T-cell (primary cell): Measurements from ENCODE around the gene MAOA. TPM values are rescaled to one million over a fixed set of nuclear protein-coding genes. Genes with fewer than 3 reads are reported as not detected.

Experiments
- ATAC-seq, 4 experiments: fragments of 200-7000 bp in 3 of 4; fragments of 150-1000 bp in 1 of 4; cut with Tn5 transposase; replicated peaks in 1 of 4; 1 replicate in 3 of 4; 2 replicates in 1 of 4; pipeline ENCODE4 v1.10.0; 2021; ENCODE audit warnings: moderate library complexity in 3 of 4, mild to moderate bottlenecking in 2 of 4, moderate number of reproducible peaks in 1 of 4
- CTCF ChIA-PET, 2 donors: fragments of 300-600 bp; sonication (Branson Sonifier 250); formaldehyde crosslinking; loops; one replicate each; lab custom pipeline; 2022; ENCODE audit warnings: antibody characterized with exemption in 2 of 2; lab: Charles Lee
- POLR2A ChIA-PET, 2 donors: fragments of 300-600 bp; sonication (Branson Sonifier 250); formaldehyde crosslinking; loops; one replicate each; lab custom pipeline; 2022; ENCODE audit warnings: antibody characterized with exemption in 2 of 2; lab: Charles Lee
- DNase-seq, 35 experiments: peaks; one replicate each; pipeline versions ENCODE4 v3.0.0 to v3.0.0-alpha.2; 2013 to 2023
- H3K27ac ChIP-seq: one replicate; pipeline ENCODE4 v1.5.1; 2013; ENCODE audit warnings: low read length
- H3K27me3 ChIP-seq, 2 experiments: replicated peaks in 1 of 2; 1 replicate in 1 of 2; 2 replicates in 1 of 2; pipeline versions ENCODE4 v1.6.1 to v1.7.0; 2013; ENCODE audit warnings: low read length in 1 of 2, mixed read lengths in 1 of 2; ENCODE audit not compliant: control insufficient read depth in 2 of 2, insufficient read depth in 2 of 2; ENCODE audit errors: extremely low read depth in 1 of 2
- H3K36me3 ChIP-seq, 2 donors: 1 replicate in 1 of 2; 2 replicates in 1 of 2; pipeline versions ENCODE4 v1.6.1 to v1.7.0; 2013; ENCODE audit warnings: low read length in 1 of 2; ENCODE audit not compliant: control insufficient read depth in 2 of 2, insufficient read depth in 1 of 2; ENCODE audit errors: extremely low read depth in 1 of 2
- H3K4me1 ChIP-seq, 2 experiments: 1 replicate in 1 of 2; 2 replicates in 1 of 2; pipeline versions ENCODE4 v1.6.1 to v1.7.0; 2013; ENCODE audit warnings: low read length in 2 of 2, mixed read lengths in 1 of 2; ENCODE audit not compliant: insufficient read depth in 2 of 2, control insufficient read depth in 1 of 2; ENCODE audit errors: extremely low read depth in 1 of 2
- H3K4me3 ChIP-seq, 2 donors: 1 replicate in 1 of 2; 2 replicates in 1 of 2; pipeline versions ENCODE4 v1.5.1 to v1.7.0; 2013; ENCODE audit warnings: mild to moderate bottlenecking in 2 of 2, low read length in 1 of 2, moderate library complexity in 1 of 2; ENCODE audit not compliant: control insufficient read depth in 1 of 2; ENCODE audit errors: extremely low read depth in 1 of 2
- H3K9me3 ChIP-seq: 2 replicates; pipeline ENCODE4 v1.7.0; 2013
- H3K27ac Mint-ChIP-seq, 2 donors: one replicate each; pipeline ENCODE4 v1.8.0; 2020 to 2021; ENCODE audit warnings: mild to moderate bottlenecking in 2 of 2, mixed read lengths in 2 of 2
- H3K27me3 Mint-ChIP-seq, 2 donors: one replicate each; pipeline ENCODE4 v1.8.0; 2021 to 2022; ENCODE audit warnings: mixed read lengths in 2 of 2
- H3K36me3 Mint-ChIP-seq: one replicate; pipeline ENCODE4 v1.8.0; 2021; ENCODE audit warnings: mixed read lengths
- H3K4me1 Mint-ChIP-seq, 3 donors: one replicate each; pipeline ENCODE4 v1.8.0; 2020 to 2022; ENCODE audit warnings: mixed read lengths in 3 of 3, mild to moderate bottlenecking in 1 of 3
- H3K4me3 Mint-ChIP-seq, 3 donors: one replicate each; pipeline ENCODE4 v1.8.0; 2020 to 2022; ENCODE audit warnings: mild to moderate bottlenecking in 3 of 3, mixed read lengths in 3 of 3, moderate library complexity in 3 of 3
- H3K9me3 Mint-ChIP-seq, 3 donors: one replicate each; pipeline ENCODE4 v1.8.0; 2020 to 2022; ENCODE audit warnings: mixed read lengths in 3 of 3
- WGBS: methylation state at CpG from one replicate; pipeline ENCODE4 v1.1.5; 2013; ENCODE audit warnings: missing lambda C conversion rate; ENCODE audit not compliant: insufficient coverage; 5-methylcytosine and 5-hydroxymethylcytosine counted together
- total RNA-seq, 35 experiments: library from RNA in 6 of 35; stranded (reverse) in 6 of 35; fragments of 120-200 nt in 1 of 35; gene quantifications; one replicate each; pipeline versions ENCODE4 v1.2.1 to v1.2.4 and lab custom pipeline; 2013 to 2026

MAOA gene
- total RNA-seq, 5 donors from 2014 or later (not counting 1 experiment from before 2014, with no cell fraction given), result 0.08 to 0.55 (median 0.37) TPM; not detected in 1

DNA sequence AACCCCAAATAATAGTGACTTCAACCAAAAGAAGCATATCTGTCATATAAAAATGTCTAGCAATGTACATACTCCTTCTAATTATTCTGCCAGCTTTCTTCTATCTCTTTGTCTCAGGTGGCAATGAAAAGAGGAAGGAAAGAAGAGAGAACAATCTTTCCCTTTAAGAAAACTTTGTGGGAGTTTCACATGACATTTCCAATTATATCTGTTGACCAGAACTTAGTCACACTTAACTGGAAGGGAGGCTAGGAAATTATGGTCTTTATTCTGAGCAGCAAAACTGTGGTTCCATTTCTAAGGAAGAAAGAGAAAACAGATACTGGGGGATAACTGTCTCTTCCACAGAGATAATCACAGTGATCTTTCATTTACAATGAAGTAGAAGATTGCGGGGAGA lies 12.9 kb upstream of the MAOA start:
- no peak overlapping the region for H3K4me3 Mint-ChIP-seq
- no CpG with 5 or more reads among the region's 1 CpG for WGBS
- H3K27ac ChIP-seq, result no peak overlapping the region
- ChIA-PET POLR2A (no interaction called here), CTCF (no interaction called here)
- H3K4me1 ChIP-seq, result no peaks in the 10 kb centered on the region
- no peak overlapping the region for H3K27ac Mint-ChIP-seq
- H3K27me3 ChIP-seq, result no peaks in the 10 kb centered on the region
- no peaks in the 10 kb centered on the region for H3K36me3 Mint-ChIP-seq
- ATAC-seq (no peak), DNase-seq (no peak)
- H3K4me3 ChIP-seq, result no peak overlapping the region
- H3K4me1 Mint-ChIP-seq, result no peaks in the 10 kb centered on the region
- H3K27me3 Mint-ChIP-seq, result peaks cover 0 to 8% of the 10 kb centered on the region in 2 donors
- no peaks in the 10 kb centered on the region for H3K9me3 Mint-ChIP-seq
- H3K36me3 ChIP-seq, result no peaks in the 10 kb centered on the region
- no peaks in the 10 kb centered on the region for H3K9me3 ChIP-seq

DNA sequence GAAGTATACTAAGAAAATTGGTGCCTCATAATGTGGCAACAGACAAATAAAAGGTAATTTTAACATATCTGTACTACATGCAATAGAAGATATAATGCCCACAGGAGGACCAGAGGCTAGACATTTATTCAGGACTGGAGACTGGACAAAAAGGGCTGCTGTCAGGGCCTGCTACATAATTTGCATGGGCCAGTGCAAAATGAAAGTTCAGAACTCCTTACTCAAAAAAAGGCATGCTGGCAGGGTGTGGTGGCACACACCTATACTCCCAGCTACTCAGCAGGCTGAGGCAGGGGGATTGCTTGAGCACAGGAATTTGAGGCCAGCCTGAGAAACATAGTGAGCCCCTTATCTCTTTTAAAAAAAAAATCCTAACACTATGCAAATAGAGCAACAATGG lies 12.4 kb upstream of the MAOA start:
- POLR2A ChIA-PET, result no interaction called here
- CTCF ChIA-PET, result no interaction called here
- no peak overlapping the region for H3K4me3 Mint-ChIP-seq
- no peaks in the 10 kb centered on the region for H3K27me3 ChIP-seq
- ATAC-seq (no peak), DNase-seq (no peak)
- H3K4me3 ChIP-seq, result no peak overlapping the region
- no peak overlapping the region for H3K27ac ChIP-seq
- H3K9me3 Mint-ChIP-seq, result no peaks in the 10 kb centered on the region
- H3K36me3 Mint-ChIP-seq, result no peaks in the 10 kb centered on the region
- H3K4me1 Mint-ChIP-seq, result no peaks in the 10 kb centered on the region
- no peaks in the 10 kb centered on the region for H3K4me1 ChIP-seq
- no peaks in the 10 kb centered on the region for H3K9me3 ChIP-seq
- peaks cover 0 to 7% of the 10 kb centered on the region in 2 donors for H3K27me3 Mint-ChIP-seq
- H3K36me3 ChIP-seq, result no peaks in the 10 kb centered on the region
- H3K27ac Mint-ChIP-seq, result no peak overlapping the region

DNA sequence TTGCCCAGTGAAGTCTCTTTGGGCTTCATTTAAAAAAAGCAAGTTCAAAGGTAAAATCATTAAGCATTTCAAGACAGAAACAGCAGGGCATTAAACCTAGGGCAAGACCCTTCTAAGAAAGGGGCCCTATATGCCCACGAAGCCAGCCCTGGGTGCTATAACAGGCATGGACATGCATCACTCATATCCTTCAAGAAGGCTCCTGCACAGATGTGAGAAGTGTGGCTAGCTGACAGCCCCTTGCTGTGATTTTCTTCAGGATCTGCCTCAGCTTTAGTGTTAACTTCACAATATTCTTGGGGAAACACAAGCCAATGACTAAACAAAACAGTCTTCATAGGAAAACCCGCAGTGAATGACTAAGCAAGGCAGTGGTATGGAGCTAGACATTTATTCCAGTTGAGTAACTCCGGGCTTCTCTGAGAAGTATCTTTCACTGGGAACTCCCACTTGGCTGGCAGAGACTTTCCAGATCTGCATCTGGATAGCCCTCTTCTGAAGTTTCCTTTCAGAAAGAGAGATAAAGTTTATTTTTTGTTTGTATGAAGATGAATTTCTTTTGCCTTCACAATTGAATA lies 11.9 kb upstream of the MAOA start:
- Histone ChIP-seq H3K4me1 (no peaks in the 10 kb centered on the region), H3K27me3 (no peaks in the 10 kb centered on the region), H3K4me3 (no peak overlapping the region), H3K36me3 (no peaks in the 10 kb centered on the region), H3K27ac (no peak overlapping the region), H3K9me3 (no peaks in the 10 kb centered on the region)
- ATAC-seq, result no peak
- DNase-seq, result no peak
- Mint-ChIP-seq H3K27me3 (peaks cover 0 to 7% of the 10 kb centered on the region in 2 donors), H3K4me3 (no peak overlapping the region), H3K4me1 (no peaks in the 10 kb centered on the region), H3K27ac (no peak overlapping the region), H3K36me3 (no peaks in the 10 kb centered on the region), H3K9me3 (no peaks in the 10 kb centered on the region)
- CTCF ChIA-PET, result no interaction called here
- POLR2A ChIA-PET, result interaction anchor here in 1 of 2 donors (0.6 kb wide), 1 partner anchor 226 kb away, joined by 3 read pairs; no protein-coding TSS in a partner anchor
- WGBS, result no CpG with 5 or more reads among the region's 3 CpGs

DNA sequence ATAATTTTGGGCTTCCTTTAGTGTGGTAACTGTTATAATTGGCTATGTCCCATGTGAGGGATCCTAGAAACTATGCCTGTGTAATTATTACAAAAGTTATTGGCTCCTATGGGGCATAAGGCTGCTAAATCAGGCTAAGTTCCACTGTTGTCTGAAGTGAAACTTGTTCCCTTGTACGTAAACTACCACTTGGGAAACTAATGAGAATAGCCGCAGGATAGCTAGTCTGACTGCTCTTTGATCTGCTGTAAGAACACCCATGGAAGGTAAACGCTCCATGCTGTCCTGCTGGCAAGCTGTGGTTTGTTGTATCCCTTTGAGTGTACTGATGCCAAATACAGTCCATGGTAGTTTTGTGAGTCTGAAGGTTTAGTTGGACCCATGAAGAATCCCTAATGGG lies 9.3 kb upstream of the MAOA start:
- peaks cover 0 to 3% of the 10 kb centered on the region in 2 donors for H3K27me3 Mint-ChIP-seq
- no peak overlapping the region for H3K4me3 Mint-ChIP-seq
- no peaks in the 10 kb centered on the region for H3K9me3 Mint-ChIP-seq
- ATAC-seq, result no peak
- ChIA-PET CTCF (no interaction called here), POLR2A (no interaction called here)
- H3K36me3 ChIP-seq, result no peaks in the 10 kb centered on the region
- no peaks in the 10 kb centered on the region for H3K4me1 Mint-ChIP-seq
- no peak for DNase-seq
- H3K4me1 ChIP-seq, result no peaks in the 10 kb centered on the region
- no peaks in the 10 kb centered on the region for H3K27me3 ChIP-seq
- no peaks in the 10 kb centered on the region for H3K9me3 ChIP-seq
- WGBS, result 95% methylated on average over 3 of the region's 3 CpGs
- H3K36me3 Mint-ChIP-seq, result no peaks in the 10 kb centered on the region
- H3K27ac Mint-ChIP-seq, result no peak overlapping the region
- H3K4me3 ChIP-seq, result no peak overlapping the region
- H3K27ac ChIP-seq, result no peak overlapping the region

DNA sequence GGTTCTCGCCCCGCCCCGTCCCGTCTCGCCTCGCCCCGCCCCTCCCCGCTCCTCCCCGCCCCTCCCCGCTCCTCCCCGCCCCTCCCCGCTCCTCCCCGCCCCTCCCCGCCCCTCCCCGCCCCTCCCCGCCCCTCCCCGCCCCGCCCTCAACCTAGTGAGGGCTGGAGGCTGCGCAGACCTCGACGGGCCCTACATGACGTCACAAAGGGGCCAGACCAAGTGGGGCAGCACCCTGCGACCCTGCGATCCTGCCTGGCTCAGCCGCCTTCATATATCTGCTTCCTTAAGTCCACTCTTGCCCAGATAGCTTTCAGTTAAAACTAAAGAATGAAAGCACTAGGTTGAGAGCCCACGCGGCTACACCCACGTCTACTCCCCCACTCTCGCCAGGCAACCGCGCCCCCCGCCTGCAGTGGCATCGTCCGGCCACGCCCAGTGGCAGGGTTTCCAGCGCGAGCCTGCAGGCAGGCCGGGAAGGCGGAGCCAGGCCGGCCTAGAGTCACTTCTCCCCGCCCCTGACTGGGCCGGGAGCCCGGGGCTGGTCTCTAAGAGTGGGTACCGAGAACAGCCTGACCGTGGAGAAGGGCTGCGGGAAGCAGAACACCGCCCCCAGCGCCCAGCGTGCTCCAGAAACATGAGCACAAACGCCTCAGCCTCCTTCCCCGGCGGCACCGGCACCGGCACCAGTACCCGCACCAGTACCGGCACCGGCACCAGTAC lies 1.5 kb upstream of the MAOA start:
- H3K36me3 Mint-ChIP-seq, result no peaks in the 10 kb centered on the region
- ATAC-seq, result peak; percentile 92 to 96 (median 94)
- H3K27me3 ChIP-seq, result peaks cover 0 to 13% of the 10 kb centered on the region in 2 experiments
- peaks cover 4 to 12% (median 9%) of the 10 kb centered on the region in 3 donors for H3K4me1 Mint-ChIP-seq
- H3K9me3 Mint-ChIP-seq, result no peaks in the 10 kb centered on the region
- H3K4me3 ChIP-seq, result peak overlapping the region; percentile 70 to 75
- WGBS, result 3% methylated on average over 24 of the region's 57 CpGs
- no peaks in the 10 kb centered on the region for H3K36me3 ChIP-seq
- H3K27me3 Mint-ChIP-seq, result peaks cover 2 to 13% of the 10 kb centered on the region in 2 donors
- ChIA-PET CTCF (no interaction called here), POLR2A (no interaction called here)
- peak overlapping the region; percentile 88 for H3K27ac ChIP-seq
- peak overlapping the region; percentile 94 to 96 for H3K27ac Mint-ChIP-seq
- no peaks in the 10 kb centered on the region for H3K9me3 ChIP-seq
- peak overlapping the region; percentile 82 to 89 (median 86) for H3K4me3 Mint-ChIP-seq
- peaks cover 0 to 15% of the 10 kb centered on the region in 2 experiments for H3K4me1 ChIP-seq
- peak; percentile 70 to 91 (median 79) for DNase-seq

DNA sequence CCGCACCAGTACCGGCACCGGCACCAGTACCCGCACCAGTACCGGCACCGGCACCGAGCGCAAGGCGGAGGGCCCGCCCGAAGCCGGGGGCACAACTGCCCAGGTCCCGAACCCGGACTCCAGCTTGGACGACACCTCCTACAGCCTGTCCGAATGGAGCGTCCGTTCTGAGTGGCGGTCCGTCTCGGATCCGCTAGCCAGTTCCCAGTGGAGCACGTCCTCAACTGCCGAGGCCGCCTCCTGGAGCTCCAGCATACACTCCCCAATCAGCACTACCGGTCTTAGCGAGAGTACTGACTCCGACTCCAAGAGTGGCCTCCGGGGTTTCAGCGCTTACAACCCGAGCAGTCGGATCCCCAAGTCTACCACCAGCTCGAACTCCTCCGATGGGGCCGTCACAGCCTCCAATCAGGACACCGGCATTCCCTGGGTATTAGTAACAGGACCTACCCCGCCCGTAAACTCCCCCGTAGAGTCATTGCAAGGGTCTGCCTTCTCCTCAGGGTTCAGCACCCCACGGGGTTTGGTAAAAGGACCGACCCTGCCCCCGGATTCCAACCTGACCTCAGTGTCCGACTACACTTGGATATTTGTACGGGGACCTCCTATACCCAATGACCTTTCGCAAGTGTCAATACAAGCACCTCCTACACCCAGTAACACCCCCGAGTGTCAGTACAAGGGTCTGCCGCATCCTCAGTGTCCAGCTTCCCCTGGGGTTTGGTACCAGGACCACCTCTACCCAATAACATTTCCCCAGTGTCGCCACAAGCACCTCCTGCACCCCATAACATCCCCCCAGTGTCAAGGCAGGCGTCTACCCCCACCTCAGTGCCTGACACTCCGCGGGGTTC lies 721 bp upstream of the MAOA start:
- peak overlapping the region; percentile 70 to 75 for H3K4me3 ChIP-seq
- Mint-ChIP-seq H3K9me3 (no peaks in the 10 kb centered on the region), H3K4me3 (peak overlapping the region; percentile 82 to 89 (median 86)), H3K36me3 (no peaks in the 10 kb centered on the region), H3K4me1 (peaks cover 4 to 12% (median 9%) of the 10 kb centered on the region in 3 donors), H3K27me3 (peaks cover 2 to 13% of the 10 kb centered on the region in 2 donors), H3K27ac (peak overlapping the region; percentile 36 to 41)
- ChIA-PET POLR2A (no interaction called here), CTCF (no interaction called here)
- DNase-seq, result peak in 24 of 35 experiments; percentile 2 to 48 (median 12)
- 3% methylated on average over 13 of the region's 51 CpGs for WGBS
- ATAC-seq, result peak; percentile 17 to 45 (median 42)
- peaks cover 0 to 15% of the 10 kb centered on the region in 2 experiments for H3K4me1 ChIP-seq
- peaks cover 0 to 13% of the 10 kb centered on the region in 2 experiments for H3K27me3 ChIP-seq
- H3K36me3 ChIP-seq, result no peaks in the 10 kb centered on the region
- no peaks in the 10 kb centered on the region for H3K9me3 ChIP-seq
- no peak overlapping the region for H3K27ac ChIP-seq
